HG02571 (cell line): ENCODE measurements around the gene NEURL4.
A peak's percentile ranks its signal among the peaks of the same experiment; 100 is the strongest.
"Not testable (repeated sequence)": the region's sequence is repeated elsewhere in the genome, so short reads cannot be mapped to it uniquely, and the experiment has no call there.

Experiments used
- ATAC-seq: cut with Tn5 transposase; IDR thresholded peaks from one replicate; pipeline ENCODE4 v1.9.1; 2021; ENCODE audit warnings: mild to moderate bottlenecking, moderate library complexity; ENCODE audit not compliant: unreplicated experiment

Gene NEURL4

GRCh38 chr17:7347630-7348477 lies 18.7 kb upstream of the NEURL4 start:
- no peak for ATAC-seq

GRCh38 chr17:7346761-7347614 lies 17.9 kb upstream of the NEURL4 start:
- no peak for ATAC-seq

DNA sequence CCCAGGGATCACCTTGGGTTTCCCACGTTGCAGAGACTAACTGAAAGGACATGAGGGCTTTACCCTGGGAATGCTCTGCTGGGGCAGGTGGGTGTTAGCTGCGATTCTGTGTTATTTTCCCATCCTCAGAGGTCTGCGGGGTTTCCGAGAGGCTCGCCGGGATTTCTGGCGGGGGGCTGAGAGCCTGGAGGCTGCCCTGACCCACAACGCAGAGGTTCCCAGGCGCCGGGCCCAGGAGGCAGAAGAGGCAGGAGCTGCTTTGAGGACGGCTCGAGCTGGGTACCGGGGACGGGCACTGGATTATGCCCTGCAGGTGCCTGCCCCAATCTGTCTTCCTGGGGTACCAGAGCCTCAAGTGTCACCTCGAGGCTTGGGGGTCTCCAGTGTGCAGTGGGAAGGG lies 14.1 kb upstream of the NEURL4 start:
- no peak for ATAC-seq

DNA sequence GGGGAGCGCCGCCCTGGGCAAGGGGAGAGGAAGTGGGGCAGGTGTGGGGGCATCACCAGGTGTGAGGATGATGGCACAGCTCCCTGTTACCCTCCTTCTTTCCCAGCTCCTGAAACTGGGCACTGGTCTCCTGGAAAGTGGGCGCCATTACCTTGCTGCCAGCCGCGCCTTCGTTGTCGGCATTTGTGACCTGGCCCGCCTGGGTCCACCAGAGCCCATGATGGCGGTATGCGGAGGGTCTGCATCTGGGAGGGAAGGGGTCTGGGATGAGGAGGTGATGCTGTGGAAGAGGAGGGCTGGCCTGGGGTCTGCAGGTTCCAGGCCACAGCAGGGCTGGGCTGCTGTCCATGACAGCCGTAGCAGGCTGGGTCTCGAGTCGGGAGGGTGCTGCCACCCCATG lies 12.7 kb upstream of the NEURL4 start:
- no peak for ATAC-seq

GRCh38 chr17:7340179-7340578 lies 11.0 kb upstream of the NEURL4 start:
- no peak for ATAC-seq

DNA sequence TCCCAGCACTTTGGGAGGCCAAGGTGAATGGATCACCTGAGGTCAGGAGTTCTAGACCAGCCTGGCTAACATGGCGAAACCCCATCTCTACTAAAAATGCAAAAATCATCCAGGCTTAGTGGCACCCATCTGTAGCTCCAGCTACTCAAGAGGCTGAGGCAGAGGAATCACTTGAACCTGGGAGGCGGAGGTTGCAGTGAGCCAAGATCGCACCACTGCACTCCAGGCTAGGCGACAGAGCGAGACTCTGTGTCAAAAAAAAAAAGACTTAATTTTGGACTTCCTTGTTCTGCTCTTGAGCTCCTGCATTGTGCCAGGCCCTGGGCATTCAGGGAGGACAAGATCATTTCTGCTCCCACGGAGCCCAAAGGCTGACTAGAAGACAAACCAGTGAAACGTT lies 8.5 kb upstream of the NEURL4 start:
- ATAC-seq, result not testable (repeated sequence)

DNA sequence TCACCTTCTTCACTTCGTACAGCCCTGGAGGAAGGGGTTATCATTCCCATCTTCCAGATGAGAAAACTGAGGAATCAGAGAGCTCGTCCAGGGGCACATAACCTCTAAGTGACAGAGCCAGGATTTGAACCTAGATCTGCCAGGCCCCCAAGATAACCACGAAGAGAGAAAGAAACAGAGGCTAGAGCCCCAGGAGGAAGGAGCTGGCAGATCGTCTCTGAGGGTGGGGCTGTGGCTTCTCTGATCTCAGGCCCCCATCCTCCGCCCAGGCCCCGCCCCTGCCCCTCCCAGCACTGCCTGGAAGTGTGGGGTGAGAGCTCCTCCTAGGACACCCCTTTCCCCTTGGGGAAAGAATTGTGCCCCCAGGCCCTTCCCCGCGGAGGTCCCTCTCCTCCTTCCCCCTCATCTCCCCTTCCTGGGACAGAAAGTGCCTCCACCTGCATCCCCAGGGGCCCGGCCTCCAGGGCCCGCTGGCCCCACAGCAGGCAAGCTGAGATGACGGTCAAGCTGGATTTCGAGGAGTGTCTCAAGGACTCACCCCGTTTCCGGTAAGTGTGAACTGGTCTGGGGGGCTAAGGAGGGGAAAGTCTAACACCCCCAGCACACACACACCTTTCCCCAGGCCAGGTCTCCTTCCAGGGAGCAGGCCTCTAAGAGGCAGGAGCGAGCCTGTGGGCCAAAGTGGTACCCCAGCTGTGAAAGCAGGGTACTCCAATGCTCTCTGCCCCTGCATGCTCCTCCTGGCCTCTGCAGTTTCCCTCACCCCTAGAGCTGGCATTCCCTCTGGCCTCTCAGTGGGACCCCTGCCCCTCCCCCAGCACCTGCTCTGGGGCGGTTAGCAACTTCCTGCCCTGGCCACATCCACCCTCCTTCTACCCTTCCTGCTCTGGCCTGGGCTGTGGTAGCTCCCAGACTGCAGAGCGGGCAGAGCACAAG lies 7.4 kb upstream of the NEURL4 start, which contains the start of gene ACAP1:
Gene ACAP1, plus strand, starts transcription at position 290 of the 936 bp plus-strand sequence. Its CDS starts 206 bp downstream, at position 496.
- ATAC-seq, result peak; percentile 63

- ATAC-seq, result not testable (repeated sequence)
Measured at GRCh38 chr17:7335765-7336164, 6.6 kb upstream of the NEURL4 start.

GRCh38 chr17:7334938-7335538 lies 5.9 kb upstream of the NEURL4 start:
- no peak for ATAC-seq

DNA sequence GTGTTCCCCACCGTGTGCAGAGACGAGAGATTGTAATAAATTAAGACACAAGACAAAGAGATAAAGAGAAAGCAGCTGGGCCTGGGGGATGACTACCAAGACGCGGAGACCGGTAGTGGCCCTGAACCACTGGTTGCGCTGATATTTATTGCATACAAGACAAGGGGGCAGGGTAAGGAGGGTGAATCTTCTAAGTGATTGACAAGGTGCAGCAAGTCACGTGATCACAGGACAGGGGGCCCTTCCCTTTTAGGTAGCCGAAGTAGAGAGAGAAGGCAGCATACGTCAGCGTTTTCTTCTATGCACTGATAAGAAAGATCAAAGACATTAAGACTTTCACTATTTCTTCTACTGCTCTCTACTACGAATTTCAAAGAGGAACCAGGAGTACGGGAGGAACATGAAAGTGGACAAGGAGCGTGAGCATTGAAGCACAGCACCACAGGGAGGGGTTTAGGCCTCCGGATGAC lies 3.5 kb upstream of the NEURL4 start:
- ATAC-seq, result not testable (repeated sequence)

DNA sequence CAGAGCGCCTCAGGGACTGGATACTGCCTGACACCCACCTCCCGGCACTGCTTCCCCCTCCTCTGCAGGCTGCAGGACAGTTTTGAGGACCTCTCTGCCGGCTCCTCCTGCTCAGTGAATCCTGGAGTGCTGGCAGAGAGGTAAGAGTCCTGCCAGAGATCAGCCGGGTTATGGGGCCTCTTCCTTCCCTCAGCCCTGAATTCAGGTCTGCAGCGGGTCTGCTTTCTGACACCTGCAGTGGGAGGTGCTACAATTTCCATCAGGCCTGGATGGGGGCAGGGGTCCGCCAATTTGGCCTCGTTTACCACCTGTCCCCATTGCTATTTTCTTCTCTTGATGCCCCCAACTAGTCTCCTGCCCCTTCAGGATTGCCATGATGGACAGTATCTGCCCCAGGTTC lies 3.0 kb upstream of the NEURL4 start:
- no peak for ATAC-seq

DNA sequence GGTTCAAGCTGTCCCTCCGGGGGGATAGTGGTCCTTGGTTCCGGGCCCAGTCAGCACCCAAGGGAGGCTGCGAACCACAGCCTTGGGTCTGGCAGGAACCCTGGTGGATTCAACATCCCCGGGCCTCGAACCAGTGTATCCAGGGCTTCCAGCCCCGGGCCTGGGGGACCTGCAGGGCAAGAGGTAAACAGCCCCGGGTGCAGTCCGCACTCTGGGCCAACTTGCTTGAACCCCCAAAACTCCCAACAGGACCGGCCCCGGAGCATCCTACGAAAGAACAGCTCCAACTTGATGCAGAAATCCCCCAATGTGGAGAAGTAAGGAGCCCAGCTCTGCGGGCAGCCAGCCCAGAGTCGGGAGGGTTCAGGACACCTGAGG lies 1.5 kb upstream of the NEURL4 start:
- no peak for ATAC-seq

DNA sequence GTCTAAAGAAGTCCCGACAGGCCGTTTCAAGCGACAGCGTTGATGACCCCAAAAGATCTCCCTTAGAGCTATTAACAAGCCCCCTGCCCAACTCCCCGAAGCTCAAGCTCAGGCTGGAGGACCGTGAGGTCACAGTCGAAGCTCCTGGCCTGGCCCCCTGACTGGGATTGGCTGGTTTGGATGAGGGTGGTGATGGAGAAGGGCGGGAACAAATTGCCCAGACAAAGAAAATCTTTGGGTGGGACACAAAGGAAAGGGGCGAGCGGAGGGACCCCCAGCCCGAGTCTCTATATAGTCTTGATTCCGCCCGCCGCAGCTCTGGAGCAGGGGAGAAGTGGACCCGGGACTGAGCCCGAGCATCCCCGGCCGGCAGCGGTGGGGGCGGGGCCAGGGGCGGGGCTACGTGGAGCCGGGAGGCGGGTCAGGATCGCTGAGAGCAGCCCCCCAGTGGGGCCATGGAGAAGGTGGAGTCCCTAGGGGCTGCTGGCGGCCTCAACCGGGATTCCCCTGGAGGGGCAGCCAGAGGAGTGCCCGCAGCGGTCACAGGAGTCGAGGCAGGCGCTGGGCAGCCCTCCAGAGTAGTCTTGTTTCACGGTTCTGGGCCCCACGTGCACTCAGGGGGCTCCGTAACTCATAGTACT lies 982 bp upstream of the NEURL4 start:
- ATAC-seq, result peak; percentile 30

DNA sequence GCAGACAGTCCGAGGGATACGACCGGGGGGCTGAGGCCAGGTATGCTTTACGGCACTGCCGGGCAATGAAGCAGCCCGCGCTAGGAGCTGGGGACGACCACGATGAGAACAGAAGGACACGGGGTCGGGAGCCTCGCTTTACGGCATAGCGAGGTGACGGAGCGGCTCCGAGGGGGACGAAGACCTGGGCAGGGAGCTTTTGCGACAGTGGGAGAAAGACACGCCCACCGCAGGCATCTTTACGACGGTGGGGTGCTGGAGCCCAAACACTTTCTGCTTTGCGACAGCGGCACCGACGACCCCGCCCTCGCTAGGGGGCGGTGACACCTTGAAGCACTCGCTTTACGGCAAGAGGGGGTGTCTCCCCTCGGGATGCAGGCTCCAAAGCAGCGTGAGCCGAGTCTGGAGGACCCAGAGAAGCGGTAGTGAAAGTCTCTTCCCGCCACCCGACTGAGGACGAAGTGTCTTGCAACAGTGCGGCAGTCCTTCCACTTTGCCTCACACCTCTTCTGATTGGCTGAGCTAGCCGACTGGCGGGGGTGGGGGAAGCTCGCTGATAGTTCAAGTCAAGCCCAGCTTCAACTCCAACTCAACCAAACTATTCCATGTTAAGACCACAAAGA lies 350 bp upstream of the NEURL4 start:
- ATAC-seq, result peak; percentile 53

DNA sequence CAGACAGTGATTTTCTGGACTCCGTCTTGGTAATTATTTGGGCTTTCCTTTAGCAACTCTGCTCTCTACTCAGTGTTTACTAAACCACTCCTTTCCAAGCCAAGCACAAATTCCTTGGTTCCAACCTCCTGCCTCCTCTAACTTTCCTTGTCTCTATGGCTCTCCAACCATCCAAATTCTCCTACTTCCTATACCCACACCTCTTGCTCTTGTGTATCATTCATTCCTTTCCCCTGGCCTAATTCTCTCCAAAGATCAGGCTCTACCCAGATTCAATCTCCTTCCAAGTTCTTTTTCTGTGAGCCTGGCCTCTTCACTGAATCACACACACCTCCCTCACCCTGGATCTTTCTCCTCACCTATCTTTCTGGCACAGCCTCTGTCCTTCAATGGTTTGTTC lies 1.1 kb downstream of the NEURL4 start:
- no peak for ATAC-seq

- ATAC-seq, result no peak
Measured at GRCh38 chr17:7327501-7327900, 1.6 kb downstream of the NEURL4 start.

- no peak for ATAC-seq
Measured at GRCh38 chr17:7327056-7327455, 2.1 kb downstream of the NEURL4 start.

DNA sequence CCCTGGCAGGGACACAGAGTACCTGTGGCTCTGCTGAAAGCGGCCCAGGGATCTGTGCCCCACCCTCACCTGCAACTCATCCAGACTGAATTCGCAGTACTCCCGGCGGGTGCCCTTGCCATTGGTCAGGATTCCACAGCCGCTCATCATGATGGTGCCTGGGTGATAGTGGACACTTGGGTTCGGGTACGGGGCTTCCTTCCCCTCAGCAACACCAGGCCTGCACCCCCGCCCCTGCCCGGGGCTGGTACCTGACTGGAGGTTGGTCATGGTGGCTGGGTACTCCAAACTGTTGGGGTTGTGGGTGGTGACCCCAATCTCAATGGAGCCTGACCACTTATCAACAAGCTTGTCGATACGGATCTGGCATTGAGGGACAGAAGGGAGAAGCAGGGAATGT lies 2.9 kb downstream of the NEURL4 start:
- ATAC-seq, result no peak

GRCh38 chr17:7325031-7325528 lies 4.1 kb downstream of the NEURL4 start:
- no peak for ATAC-seq
